Measurements from ENCODE around the gene LUC7L3.
A peak's percentile ranks its signal among the peaks of the same experiment; 100 is the strongest.
"Not testable (repeated sequence)": the region's sequence is repeated elsewhere in the genome, so short reads cannot be mapped to it uniquely, and the experiment has no call there.

The LUC7L3 gene

DNA sequence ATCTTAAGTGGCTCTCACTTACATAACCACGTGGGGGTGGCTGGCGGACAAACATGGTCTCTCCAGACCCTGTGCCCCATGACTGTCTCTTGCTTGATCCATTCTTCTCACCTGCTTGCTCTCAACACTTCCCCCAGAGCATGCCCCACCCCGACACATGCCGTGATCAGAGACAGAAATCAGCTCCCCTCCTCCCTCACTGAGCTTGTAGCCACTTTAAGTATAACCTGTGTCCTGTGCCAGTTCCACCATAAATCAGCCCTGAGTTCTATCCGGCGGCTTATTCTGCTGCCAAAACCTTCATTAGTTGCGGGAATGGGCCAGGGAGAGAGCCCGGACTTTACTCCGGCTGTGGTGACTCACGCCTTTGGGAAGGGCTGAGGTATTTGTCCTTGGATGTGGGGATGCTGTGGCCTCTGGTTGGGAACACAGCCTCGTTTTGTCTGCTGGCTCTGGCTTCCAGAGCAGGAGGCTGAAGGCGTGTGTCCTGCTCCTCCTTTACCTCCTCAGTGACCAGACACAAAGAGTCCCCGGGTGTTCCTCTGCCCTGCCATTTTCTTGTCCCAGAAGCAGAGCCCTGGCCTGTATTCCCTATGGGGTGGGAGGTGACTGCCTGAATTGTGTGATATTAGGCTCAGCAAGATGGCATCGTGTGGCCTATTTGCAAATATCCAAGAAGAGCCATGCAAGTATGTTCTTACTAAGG, 32.8 kb upstream of the LUC7L3 start:
- no peak for DNase-seq

- DNase-seq, result no peak
Measured at GRCh38 chr17:50687200-50688066, 32.0 kb upstream of the LUC7L3 start.

- DNase-seq, result no peak
Measured at GRCh38 chr17:50688245-50688644, 31.2 kb upstream of the LUC7L3 start.

- no peak for DNase-seq
Measured at GRCh38 chr17:50689251-50689650, 30.2 kb upstream of the LUC7L3 start.

DNA sequence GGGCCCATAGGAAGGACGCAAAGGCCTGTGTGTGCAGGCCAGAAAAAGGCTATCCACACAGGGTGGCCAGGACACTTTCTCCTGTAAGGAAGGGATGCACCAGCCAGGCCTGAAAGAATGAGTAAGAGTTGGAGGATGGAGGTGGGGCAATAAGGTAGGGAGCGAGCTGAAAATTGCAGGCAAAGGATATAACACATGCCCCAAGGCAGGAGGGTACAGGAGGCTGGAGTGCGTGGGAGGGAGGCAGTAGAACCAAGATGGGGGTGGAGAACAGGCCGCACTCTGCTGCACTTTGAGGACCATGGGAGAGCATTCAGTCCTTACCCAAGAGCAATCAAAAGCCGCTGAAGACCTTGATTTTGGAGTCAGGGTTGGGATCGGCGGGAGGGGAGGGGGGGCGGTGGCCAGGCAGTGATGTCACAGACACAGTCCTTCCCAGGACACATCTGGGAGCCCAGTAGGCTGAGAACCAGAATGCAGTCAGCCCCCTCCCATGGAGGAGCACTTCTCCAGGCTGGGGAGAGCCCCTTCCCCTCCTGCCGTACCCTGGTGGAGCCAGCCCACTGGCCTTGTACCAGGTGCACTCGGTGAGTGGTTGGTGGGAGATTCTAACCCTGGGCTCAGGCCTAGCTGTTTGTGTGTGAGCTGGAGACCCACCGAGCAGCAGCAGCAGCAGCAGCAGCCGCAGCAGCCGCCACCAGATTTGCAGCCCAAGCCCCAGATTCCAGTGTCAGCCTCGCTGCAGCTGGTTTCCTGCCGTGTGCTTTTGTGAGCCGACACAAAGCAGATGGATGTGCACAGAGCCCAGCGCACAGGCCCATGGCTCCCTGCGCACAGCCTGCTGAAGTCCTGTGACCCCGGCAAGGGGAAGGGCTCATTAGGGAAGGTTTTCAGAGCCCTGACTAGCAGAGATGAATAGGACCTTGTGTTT, 29.2 kb upstream of the LUC7L3 start:
- no peak for DNase-seq

- DNase-seq, result no peak
Measured at GRCh38 chr17:50690887-50691549, 28.4 kb upstream of the LUC7L3 start.

DNA sequence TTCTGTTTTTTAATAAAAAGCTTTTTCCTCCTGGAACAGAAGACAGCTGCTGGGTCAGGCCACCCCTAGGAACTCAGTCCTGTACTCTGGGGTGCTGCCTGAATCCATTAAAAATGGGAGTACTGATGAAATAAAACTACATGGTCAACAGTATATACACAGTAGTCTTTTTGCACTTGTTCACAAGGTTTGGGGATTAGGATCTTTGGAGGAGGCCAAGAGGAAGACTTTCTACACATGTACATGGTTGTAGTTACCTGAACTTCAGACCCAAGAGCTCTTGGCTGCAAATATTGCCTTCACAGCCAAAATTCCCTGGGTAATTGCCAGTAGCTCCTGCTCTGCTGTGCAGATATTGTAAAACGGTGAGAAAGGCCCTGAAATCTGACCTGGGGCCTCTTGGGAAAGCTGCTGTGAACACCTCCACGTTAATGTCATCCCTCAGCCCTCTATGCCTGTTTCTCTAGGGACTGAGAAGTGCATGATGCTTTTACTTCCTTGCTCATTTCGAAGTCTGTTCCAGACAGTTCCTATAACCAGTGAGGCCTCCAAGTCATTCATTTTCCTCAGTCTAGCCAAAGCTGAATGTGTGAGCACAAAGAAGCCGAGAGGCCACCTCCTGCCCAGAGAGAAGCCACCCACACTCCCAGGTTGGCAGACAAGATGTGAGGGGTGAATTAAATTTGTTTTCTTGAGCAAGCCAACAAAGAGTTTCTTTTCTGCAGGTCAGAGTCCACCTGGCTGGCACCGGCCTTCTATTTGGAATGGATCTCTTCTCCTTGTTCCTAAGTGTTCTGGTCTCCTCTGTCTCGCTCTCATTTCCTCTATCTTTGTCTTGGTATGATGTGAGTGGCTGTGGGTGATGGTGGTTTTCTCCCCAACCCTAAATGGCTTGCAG, 27.6 kb upstream of the LUC7L3 start:
- no peak for DNase-seq

DNA sequence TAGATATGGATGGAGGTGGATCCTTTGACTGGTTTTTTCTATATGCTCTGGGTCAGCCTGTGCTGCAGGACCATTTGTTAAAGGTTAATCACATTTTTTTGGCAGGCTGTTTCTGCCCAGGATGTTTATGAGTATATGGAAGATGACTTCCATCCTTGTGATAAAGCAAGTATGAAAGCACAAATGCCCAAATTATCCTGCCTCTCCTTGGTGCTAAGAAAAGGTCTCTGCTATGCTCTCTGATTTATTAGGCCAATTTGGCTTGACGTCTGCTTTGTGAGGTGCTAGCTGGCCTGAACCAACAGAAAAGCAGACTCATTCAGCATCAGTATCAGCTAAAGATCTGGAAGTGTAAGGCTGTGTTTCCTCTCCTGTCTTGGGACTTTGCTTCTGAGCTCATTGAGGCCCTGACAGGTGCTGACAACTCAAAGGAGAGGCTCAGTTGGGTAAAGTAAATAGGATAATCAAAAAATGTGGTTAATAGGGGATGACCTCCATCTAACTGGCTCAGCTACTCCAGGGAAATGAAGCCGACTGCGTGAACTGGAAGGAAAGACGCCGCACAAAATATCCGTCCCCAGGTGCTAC, 26.9 kb upstream of the LUC7L3 start:
- no peak for DNase-seq

DNA sequence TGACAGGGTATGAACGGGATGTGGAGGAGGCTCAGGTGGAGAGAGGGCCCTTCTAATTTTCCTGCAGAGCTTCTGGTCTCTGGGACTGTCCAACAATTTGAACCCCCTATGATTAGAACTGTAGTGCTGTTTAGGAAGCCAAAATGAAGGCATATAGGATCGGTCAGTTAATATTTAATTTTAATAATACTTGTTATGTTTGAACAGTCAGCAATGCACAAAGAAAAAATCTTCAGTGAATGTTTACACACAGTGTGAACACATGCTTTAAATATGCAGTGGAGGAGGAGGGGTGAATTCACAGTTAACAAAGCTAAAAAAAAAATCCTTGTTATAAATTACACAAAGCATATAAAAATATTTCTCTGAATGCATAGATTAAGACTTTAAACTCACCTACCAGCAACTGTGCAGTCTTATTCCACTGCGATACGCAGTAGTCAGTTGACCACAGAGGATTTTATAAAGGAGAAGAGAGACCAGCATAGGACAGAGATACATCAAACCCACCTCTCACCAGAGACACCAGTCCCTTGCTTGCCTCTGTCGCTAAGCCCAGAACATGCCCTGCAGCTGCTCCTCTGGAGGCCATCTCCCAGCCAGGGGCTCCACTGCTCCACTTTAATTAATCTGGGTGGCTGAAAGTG, 26.2 kb upstream of the LUC7L3 start:
- DNase-seq, result no peak

DNA sequence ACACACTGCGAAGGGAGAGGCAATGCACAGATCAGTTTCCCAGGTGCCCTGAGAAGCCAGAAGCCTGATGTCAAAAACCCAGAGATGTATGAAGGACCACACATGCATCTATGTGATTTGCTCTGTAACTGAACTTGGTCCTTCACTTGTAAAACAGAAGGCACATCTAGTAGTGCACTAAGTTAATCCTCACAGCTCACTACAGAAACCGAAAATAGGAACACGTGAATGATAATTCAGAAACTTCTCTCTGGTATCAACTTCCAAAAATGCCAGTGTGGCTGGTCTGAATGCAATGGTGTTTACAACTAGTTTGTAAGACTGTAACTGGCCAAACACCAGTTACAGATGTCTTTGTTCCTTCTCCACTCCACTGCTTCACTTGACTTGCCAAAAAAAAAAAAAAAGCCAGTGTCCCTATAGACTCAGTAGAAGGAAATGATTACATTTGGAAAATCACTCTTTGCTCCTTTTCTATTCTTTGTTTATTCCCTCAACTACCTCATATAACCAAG, 23.0 kb upstream of the LUC7L3 start:
- DNase-seq, result no peak

DNA sequence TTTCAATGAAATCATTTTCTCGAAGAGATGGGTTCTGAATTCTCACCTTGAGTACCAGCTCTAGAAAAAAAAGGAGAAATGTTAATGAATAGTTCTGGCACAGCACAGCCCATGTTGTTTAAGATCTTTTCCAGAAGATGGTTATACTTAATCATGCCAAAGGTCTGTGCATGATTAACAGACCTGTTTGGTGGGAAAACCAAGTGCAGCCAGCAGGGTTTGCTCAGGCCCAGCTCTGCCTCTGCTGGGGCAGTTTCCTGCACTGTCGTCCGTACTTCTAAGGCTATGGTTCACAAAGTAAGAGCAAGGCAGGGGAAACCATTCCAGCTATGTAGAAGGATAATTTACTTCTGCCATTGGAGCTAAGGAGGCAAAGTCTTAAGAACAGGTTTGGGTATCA, 22.3 kb upstream of the LUC7L3 start:
- DNase-seq, result no peak

DNA sequence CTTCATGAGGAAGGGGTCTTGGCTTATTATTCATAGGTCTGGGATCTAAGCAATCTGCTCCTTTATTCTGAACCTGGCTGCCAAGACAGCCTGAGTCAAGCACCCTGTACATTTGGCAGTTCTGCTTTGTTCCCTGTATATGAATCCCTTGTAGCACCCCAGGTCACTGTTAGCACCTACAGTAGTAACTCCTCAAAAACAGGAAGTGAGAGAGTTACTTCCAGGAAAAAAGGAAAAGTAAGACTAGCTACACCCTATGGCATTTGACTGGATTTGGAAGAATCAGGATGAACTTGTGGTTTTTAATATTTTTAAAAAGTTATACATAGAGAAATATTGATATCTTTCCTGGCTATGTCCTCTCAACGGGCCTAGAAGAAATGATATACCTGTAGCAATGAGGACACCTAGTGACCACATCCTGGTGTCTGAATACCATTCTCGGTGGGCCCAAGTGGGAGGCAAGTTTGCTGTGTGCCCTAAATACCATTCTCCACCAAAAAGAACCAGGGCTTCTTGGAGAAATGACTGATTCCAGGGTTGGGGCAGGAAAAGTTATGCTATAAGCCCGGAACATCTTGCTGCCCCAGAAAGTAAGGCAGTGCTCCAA, 21.6 kb upstream of the LUC7L3 start:
- no peak for DNase-seq

DNA sequence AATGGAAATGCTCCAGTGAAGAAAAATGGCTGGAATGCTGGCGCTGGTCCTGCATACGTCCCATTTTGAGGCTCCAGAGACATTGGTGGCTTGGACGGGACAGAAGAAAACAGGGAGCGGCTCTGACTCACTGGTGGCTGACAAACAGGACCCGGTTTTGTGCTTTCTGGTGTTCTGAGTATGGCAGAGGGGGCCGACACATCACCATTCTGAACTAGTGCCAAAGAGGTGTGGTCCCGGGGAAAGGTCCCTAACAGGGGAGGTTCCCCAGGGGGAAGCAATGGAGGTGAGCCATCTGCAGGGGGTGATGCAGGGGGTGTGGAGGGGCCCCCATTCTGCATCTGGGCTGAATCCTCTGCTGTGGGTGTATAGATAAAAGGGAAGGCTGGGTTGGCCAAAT, 20.0 kb upstream of the LUC7L3 start:
- DNase-seq, result no peak

- no peak for DNase-seq
Measured at GRCh38 chr17:50703162-50703561, 16.2 kb upstream of the LUC7L3 start.

DNA sequence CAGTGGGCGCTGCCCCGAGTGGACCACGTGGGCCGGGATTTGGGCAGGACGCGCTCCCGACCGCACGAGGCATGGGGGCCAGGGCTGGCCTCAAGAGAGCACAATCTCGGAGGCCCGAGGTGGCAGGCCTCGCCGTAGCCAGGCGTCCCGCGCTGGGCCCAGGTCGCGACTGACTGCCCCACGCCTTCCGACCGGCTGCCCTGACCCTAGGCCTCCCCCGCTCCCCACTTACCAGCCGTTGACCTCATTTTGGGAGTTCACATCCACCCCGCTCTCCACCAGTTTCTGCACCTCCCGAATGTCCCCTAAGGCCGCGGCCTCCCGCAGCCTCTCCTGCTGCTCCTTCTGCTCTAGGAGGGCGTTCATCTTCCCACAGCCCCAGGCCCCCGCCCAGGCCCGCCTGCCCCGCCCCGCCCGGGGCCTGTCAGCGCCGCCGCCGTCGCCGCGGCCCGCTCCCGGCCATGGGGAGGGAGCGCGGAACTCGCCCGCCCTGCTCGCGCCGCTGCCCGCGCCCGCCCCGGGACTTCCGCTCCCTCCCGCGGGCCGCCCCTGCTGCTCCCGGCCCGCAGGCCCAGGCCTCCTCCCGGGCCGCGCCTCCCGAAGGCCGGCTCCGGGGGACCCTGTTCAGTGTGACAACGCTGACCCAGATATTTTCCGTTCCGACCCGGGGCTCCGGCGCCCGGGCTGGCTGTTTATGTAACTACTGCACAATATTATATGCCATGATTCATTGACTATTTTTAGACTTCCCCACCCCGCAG, 11.9 kb upstream of the LUC7L3 start, which contains the start of gene ANKRD40:
ANKRD40 (minus strand) TSS at position 626 of the 761 bp plus-strand sequence; CDS start at position 366, 260 bp downstream.
- DNase-seq, result peak; percentile 70

- no peak for DNase-seq
Measured at GRCh38 chr17:50708050-50709000, 11.1 kb upstream of the LUC7L3 start.

DNA sequence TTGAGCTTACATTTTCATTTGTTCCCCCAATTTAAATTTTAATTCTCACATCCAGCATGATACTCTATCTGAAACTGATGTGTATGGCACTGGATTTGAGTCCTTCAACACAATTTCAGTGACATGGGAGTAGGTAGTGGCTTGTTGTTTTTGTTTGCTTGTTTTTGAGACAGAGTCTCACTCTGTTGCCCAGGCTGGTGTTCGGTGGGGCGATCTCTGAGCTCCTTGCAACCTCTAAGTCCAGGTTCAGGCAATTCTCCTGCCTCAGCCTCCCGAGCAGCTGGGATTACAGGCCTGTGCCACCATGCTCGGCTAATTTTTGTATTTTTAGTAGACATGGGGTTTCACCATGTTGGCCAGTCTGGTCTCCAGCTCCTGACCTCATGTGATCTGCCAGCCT, 10.3 kb upstream of the LUC7L3 start:
- not testable (repeated sequence) for DNase-seq

DNA sequence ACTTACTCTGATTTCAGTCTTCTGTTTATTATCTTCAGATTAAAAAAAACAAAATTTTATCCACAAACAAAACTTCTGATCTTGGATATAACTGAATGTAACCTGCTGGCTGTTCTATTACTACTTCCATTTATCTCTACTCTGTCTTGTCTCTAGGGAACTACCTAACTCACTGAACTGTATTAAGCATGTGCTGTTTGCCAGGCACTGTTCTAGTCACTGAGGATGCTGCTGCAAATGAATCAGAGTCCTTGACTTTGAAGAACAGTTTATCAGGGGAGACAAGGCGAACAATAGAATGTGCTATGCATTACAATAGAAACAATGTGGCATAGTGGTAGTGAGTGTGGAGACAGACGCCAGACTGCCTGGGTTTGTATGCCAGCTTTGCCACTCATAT, 9.4 kb upstream of the LUC7L3 start:
- DNase-seq, result no peak
